ENCODE measurements around the gene DLK2.

GRCh38 chr6:43497689-43498088 is 42.3 kb upstream of the DLK2 start:
- no peak for TF ChIP-seq CTCF (IDR thresholded peaks at IDR 0.05)
- TF ChIP-seq POLR2AphosphoS5 (IDR thresholded peaks at IDR 0.05) = no peak
